PC-3 (cell line): ENCODE results near the gene PRTN3. TPM values are rescaled to one million over a fixed set of nuclear protein-coding genes. Genes with fewer than 3 reads are reported as not detected.

Experiments used
- ATAC-seq: fragments of 200-7000 bp; cut with Tn5 transposase; 2 replicates; pipeline ENCODE4 v1.9.1; 2020; ENCODE audit warnings: mild to moderate bottlenecking, moderate library complexity
- BruUV-seq: library from RNA; stranded (reverse); fragments of 400-500 nt; replicated peaks from 2 replicates; lab custom pipeline; 2021; lab: Mats Ljungman, UMichigan
- CTCF ChIA-PET: fragments of 300-600 bp; sonication (Branson Sonifier 250); formaldehyde crosslinking; loops from one replicate; lab custom pipeline; 2022; ENCODE audit warnings: antibody characterized with exemption; lab: Charles Lee
- POLR2A ChIA-PET: fragments of 300-600 bp; sonication (Branson Sonifier 250); formaldehyde crosslinking; loops from one replicate; lab custom pipeline; 2022; ENCODE audit warnings: antibody characterized with exemption; ENCODE audit not compliant: unreplicated experiment; lab: Charles Lee
- DNase-seq: peaks from one replicate; pipeline ENCODE4 v3.0.0-alpha.2; 2015
- H2AFZ ChIP-seq: fragments of 300-600 bp; sonication (generic); 2 replicates; pipeline ENCODE4 v1.6.0; 2016; ENCODE audit warnings: antibody characterized with exemption, low read length
- H3F3A ChIP-seq: fragments of 300-600 bp; sonication (generic); one replicate; pipeline ENCODE4 v1.6.0; 2017; ENCODE audit warnings: antibody characterized with exemption, low read length, control low read depth, mild to moderate bottlenecking; ENCODE audit not compliant: unreplicated experiment
- H3K27ac ChIP-seq: fragments of 300-600 bp; sonication (generic); 2 replicates; pipeline ENCODE4 v1.5.1; 2016; ENCODE audit warnings: mild to moderate bottlenecking, low read length
- H3K27me3 ChIP-seq: fragments of 300-600 bp; sonication (generic); 2 replicates; pipeline ENCODE4 v1.6.1; 2016; ENCODE audit warnings: low read length, mixed read lengths
- H3K36me3 ChIP-seq: fragments of 300-600 bp; sonication (generic); 2 replicates; pipeline ENCODE4 v1.6.1; 2016; ENCODE audit warnings: low read depth, mixed run types, low read length, mixed read lengths
- H3K4me1 ChIP-seq: fragments of 300-600 bp; sonication (generic); 2 replicates; pipeline ENCODE4 v1.5.1; 2016; ENCODE audit warnings: low read length; ENCODE audit not compliant: insufficient read depth
- H3K4me2 ChIP-seq: fragments of 300-600 bp; sonication (generic); 2 replicates; pipeline ENCODE4 v1.6.0; 2016; ENCODE audit warnings: low read length
- H3K4me3 ChIP-seq: fragments of 300-600 bp; sonication (generic); 2 replicates; pipeline ENCODE4 v1.5.1; 2016; ENCODE audit warnings: mild to moderate bottlenecking, low read length, mixed read lengths
- H3K79me2 ChIP-seq: fragments of 300-600 bp; sonication (generic); 2 replicates; pipeline ENCODE4 v1.6.1; 2017; ENCODE audit warnings: low read length, mixed read lengths
- H3K9ac ChIP-seq: fragments of 300-600 bp; sonication (generic); 2 replicates; pipeline ENCODE4 v1.6.0; 2016; ENCODE audit warnings: mild to moderate bottlenecking, low read length
- H3K9me2 ChIP-seq: fragments of 300-600 bp; sonication (generic); replicated peaks from 2 replicates; pipeline ENCODE4 v1.6.1; 2016; ENCODE audit warnings: mixed run types, low read length, mixed read lengths
- H3K9me3 ChIP-seq: fragments of 300-600 bp; sonication (generic); 2 replicates; pipeline ENCODE4 v1.6.1; 2016; ENCODE audit warnings: low read length, mixed read lengths
- H4K20me1 ChIP-seq: fragments of 300-600 bp; sonication (generic); 2 replicates; pipeline ENCODE4 v1.6.1; 2016; ENCODE audit warnings: low read length, mixed read lengths
- EZH2 ChIP-seq: fragments of 300-600 bp; sonication (generic); IDR thresholded peaks from one replicate; pipeline ENCODE4 v1.6.1; 2017; ENCODE audit warnings: antibody characterized with exemption, mild to moderate bottlenecking, low read length; ENCODE audit not compliant: unreplicated experiment
- EZH2phosphoT487 ChIP-seq: fragments of 300-600 bp; sonication (generic); IDR thresholded peaks from 2 replicates; pipeline ENCODE4 v1.6.1; 2018; ENCODE audit warnings: mild to moderate bottlenecking, antibody characterized with exemption, low read length, borderline replicate concordance
- intact Hi-C: fragments of 100-400 bp; cut with micrococcal nuclease; formaldehyde crosslinking; loops from 2 replicates; pipeline ENCODE4 v1.9.0; 2023
- total RNA-seq: library from RNA; depleted of rRNA; stranded (reverse); fragments of >200 nt; gene quantifications from 2 replicates; pipeline ENCODE4 v1.2.3, GENCODE V29; 2014
- TF ChIP-seq, protein P1 (sequence below): fragments of 300-600 bp; sonication (generic); conservative IDR thresholded peaks from 2 replicates; pipeline ENCODE4 v1.5.1; 2017; ENCODE audit warnings: antibody characterized with exemption, low read depth, mild to moderate bottlenecking, low read length

PRTN3 gene
- total RNA-seq, 1 experiment from 2014 or later, result 0.29 TPM

DNA sequence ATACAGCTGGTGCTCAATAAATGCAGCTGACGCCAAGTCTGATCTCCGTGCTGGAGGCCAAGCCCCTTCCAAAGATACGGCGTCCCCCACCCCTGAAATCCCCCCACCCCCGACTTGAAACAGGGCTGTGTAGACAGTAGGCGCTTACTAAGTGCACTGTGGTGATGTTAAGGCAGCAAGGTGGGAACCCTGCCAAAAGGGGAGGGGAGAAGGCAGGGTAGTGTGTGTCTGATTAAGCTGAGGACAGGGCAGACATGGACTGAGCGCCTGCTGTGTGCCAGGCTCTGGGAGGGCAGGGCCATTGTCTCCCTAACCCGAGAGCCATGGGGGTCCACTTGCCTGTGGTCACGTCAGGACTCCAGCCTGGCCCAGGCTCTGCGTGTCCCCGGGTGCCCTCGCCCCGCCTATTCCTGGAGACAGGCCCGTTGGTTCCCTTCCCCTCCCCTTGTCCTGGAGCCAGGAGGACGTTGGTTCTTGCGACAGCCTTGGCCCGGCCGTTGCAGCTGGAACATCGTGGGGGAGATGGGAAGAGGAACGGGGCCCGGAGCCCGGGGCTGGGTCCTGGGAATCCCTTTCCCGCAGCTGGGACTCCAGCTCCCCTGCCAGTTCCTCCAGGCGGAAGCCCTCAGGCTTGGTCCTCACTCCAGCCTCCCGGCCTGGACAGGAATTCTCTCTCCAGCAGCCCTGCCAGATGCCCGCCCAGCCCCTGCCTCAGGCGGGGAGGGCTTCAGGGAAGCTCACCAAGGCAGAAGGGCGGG lies 9.6 kb downstream of the PRTN3 start:
- POLR2A ChIA-PET, result no interaction called here
- peaks cover 14% of the 10 kb centered on the region for H3K27me3 ChIP-seq
- H3F3A ChIP-seq, result no peaks in the 10 kb centered on the region
- no peak overlapping the region for H3K9ac ChIP-seq
- H3K4me2 ChIP-seq, result peak overlapping the region; percentile 65
- H4K20me1 ChIP-seq, result no peaks in the 10 kb centered on the region
- no peaks in the 10 kb centered on the region for H3K36me3 ChIP-seq
- no peaks in the 10 kb centered on the region for H3K9me3 ChIP-seq
- H3K4me3 ChIP-seq, result peak overlapping the region; percentile 26; the same call in 1 of the 2 replicates
- no peaks in the 10 kb centered on the region for H3K4me1 ChIP-seq
- no peaks in the 10 kb centered on the region for H3K79me2 ChIP-seq
- TF ChIP-seq EZH2phosphoT487 (no peak), EZH2 (no peak)
- TF ChIP-seq, protein P1, sequence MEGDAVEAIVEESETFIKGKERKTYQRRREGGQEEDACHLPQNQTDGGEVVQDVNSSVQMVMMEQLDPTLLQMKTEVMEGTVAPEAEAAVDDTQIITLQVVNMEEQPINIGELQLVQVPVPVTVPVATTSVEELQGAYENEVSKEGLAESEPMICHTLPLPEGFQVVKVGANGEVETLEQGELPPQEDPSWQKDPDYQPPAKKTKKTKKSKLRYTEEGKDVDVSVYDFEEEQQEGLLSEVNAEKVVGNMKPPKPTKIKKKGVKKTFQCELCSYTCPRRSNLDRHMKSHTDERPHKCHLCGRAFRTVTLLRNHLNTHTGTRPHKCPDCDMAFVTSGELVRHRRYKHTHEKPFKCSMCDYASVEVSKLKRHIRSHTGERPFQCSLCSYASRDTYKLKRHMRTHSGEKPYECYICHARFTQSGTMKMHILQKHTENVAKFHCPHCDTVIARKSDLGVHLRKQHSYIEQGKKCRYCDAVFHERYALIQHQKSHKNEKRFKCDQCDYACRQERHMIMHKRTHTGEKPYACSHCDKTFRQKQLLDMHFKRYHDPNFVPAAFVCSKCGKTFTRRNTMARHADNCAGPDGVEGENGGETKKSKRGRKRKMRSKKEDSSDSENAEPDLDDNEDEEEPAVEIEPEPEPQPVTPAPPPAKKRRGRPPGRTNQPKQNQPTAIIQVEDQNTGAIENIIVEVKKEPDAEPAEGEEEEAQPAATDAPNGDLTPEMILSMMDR, result no peak
- H3K9me2 ChIP-seq, result no peaks in the 10 kb centered on the region
- H3K27ac ChIP-seq, result no peak overlapping the region
- peak; percentile 67 for ATAC-seq
- H2AFZ ChIP-seq, result peak overlapping the region; percentile 89
- no TSS peak for BruUV-seq
- peak; percentile 57 for DNase-seq
- CTCF ChIA-PET, result interaction anchor here (0.6 kb wide), 1 partner anchor 10 kb away, joined by 6 read pairs; no protein-coding TSS in a partner anchor
- intact Hi-C loops, result no loop called here

DNA sequence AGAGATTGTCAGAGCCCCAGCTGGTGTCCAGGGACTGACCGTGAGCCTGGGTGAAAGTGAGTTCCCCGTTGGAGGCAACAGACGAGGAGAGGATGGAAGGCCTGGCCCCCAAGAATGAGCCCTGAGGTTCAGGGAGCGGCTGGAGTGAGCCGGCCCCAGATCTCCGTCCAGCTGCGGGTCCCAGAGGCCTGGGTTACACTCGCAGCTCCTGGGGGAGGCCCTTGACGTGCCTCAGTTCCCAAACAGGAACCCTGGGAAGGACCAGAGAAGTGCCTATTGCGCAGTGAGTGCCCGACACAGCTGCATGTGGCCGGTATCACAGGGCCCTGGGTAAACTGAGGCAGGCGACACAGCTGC lies 10.2 kb downstream of the PRTN3 start:
- Histone ChIP-seq H3K9me2 (no peaks in the 10 kb centered on the region), H3K4me1 (no peaks in the 10 kb centered on the region), H3K79me2 (no peaks in the 10 kb centered on the region), H3K9me3 (no peaks in the 10 kb centered on the region), H3K27ac (no peak overlapping the region), H3K27me3 (peaks cover 14% of the 10 kb centered on the region), H3K4me2 (peak overlapping the region; percentile 65), H2AFZ (peak overlapping the region; percentile 89), H3K4me3 (peak overlapping the region; percentile 26; the same call in 1 of the 2 replicates), H3K9ac (no peak overlapping the region), H3K36me3 (no peaks in the 10 kb centered on the region), H3F3A (no peaks in the 10 kb centered on the region), H4K20me1 (no peaks in the 10 kb centered on the region)
- intact Hi-C loops, result no loop called here
- DNase-seq, result no peak
- TF ChIP-seq EZH2phosphoT487, result no peak
- TF ChIP-seq EZH2, result no peak
- TF ChIP-seq, protein P1, result no peak
- POLR2A ChIA-PET, result no interaction called here
- BruUV-seq, result no TSS peak
- CTCF ChIA-PET, result no interaction called here
- no peak; the same call in 1 of the 2 replicates for ATAC-seq
